ENCODE data around the gene MATN3.
"Not testable (repeated sequence)": the region's sequence is repeated elsewhere in the genome, so short reads cannot be mapped to it uniquely, and the experiment has no call there.

Gene MATN3

DNA sequence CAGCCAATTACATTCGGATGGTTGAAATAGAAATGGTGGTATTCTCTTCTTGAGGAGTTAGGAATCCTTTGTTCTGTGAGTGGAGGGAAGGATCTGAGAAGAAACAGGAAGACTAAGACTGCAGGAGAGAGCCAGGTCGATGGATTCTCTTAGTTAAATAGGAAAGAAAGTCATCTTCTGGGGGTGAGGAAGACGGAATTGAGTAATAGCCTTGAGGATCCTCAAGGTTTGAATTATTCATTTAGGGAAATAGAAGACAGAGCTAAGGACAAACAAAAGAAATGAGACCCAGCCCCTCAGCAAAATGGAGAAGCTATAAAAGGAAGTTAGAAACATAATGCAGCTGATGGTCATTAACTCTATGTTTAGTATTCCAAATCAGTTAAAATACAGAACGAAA is 37.2 kb upstream of the MATN3 start:
- peak overlapping the region; percentile 81 for H3K4me3 ChIP-seq (ENCODE audit: low read length)
- no peak for DNase-seq (ENCODE audit: low read depth)
- TF ChIP-seq, protein P1, sequence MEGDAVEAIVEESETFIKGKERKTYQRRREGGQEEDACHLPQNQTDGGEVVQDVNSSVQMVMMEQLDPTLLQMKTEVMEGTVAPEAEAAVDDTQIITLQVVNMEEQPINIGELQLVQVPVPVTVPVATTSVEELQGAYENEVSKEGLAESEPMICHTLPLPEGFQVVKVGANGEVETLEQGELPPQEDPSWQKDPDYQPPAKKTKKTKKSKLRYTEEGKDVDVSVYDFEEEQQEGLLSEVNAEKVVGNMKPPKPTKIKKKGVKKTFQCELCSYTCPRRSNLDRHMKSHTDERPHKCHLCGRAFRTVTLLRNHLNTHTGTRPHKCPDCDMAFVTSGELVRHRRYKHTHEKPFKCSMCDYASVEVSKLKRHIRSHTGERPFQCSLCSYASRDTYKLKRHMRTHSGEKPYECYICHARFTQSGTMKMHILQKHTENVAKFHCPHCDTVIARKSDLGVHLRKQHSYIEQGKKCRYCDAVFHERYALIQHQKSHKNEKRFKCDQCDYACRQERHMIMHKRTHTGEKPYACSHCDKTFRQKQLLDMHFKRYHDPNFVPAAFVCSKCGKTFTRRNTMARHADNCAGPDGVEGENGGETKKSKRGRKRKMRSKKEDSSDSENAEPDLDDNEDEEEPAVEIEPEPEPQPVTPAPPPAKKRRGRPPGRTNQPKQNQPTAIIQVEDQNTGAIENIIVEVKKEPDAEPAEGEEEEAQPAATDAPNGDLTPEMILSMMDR (conservative IDR thresholded peaks at IDR 0.05; ENCODE audit: low read depth, low read length), result no peak

DNA sequence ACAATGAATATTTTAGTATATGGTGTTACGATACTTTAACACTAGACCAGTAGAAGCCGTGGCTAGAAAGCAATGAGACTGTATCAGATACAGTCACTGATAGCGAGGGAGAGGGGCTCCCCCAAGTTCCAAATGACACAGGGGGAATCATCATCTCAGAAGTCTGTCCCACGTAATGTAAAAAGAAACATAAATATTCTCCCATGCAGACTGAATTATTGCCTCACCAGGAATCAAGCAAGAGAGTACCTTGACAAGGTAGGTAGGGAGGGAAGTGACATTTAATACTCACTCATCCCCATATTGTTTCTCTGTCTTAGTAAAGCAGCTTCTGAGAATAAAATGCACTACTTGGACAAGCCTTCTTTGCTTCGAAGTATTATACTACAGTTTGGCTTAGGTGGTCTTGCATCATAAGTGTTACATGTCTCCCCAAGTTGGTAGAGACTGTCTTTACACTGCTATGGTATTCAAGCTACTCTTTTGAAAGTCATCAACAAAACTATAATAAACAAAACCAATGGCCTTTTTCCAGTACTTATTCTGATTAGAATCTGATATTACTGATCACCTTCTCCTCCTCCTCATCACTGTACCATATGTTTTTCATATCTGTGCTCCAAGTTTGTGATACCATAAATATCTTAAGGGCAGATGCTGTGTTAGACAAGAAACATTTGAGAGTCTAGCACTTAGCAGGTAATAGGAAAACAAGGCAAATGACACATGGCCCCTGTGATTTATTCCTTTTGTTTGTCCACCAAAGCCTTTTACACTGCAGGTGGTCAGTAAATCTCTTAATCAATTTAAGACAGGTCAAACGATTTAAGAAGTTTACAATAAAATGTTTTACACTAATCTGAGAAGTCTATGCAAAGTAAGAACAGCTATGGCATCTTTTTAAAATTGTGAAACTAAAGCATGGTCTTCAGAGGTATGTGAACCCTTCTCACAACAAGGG is 36.3 kb upstream of the MATN3 start:
- TF ChIP-seq, protein P1 (conservative IDR thresholded peaks at IDR 0.05; ENCODE audit: low read depth, low read length), result no peak
- no peak for DNase-seq (ENCODE audit: low read depth)
- H3K4me3 ChIP-seq (ENCODE audit: low read length), result peak overlapping the region; percentile 81

DNA sequence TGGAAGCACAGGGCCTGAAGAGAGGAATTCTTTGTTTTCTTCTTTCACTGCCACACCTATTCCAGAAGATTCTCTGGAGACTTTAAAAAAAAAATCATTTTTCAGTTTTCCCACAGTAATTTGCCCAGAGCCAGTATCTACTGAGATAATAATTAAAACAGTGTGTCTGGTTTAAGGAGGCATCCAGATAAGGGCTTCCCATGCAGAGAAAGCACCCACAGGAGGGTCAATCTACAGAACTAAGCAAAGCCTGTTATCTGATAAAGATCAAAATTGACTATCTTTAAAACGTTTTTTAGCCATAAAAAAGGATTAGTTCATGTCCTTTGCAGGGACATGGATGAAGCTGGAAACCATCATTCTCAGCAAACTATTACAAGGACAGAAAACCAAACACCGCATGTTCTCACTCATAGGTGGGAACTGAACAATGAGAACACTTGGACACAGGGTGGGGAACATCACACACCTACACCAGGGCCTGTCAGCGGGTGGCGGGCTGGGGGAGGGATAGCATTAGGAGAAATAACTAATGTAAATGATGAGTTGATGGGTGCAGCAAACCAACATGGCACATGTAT is 33.3 kb upstream of the MATN3 start:
- not testable (repeated sequence) for H3K4me3 ChIP-seq (ENCODE audit: low read length); DNase-seq (ENCODE audit: low read depth)

DNA sequence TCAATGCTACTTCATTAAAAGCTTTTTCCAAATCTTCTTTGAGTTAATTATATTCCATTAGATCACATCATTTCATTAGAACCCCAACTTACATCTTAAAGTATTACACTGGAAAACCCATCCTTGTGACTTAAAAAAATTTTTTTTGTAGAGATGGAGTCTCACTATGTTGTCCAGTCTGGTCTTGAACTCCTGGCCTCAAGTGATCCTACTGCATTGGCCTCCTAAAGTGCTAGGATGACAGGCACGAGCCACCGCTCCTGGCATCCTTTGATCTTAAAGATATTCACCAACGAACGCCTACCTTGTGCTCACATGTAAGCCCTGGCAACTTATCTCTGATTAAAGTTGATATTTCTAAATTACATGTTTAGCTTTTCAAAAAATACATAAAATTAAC is 32.3 kb upstream of the MATN3 start:
- DNase-seq (ENCODE audit: low read depth), result no peak
- TF ChIP-seq, protein P1 (conservative IDR thresholded peaks at IDR 0.05; ENCODE audit: low read depth, low read length), result no peak
- H3K4me3 ChIP-seq (ENCODE audit: low read length), result no peak overlapping the region

GRCh38 chr2:20042531-20042930 is 30.1 kb upstream of the MATN3 start:
- no peak overlapping the region for H3K4me3 ChIP-seq (ENCODE audit: low read length)
- TF ChIP-seq, protein P1 (conservative IDR thresholded peaks at IDR 0.05; ENCODE audit: low read depth, low read length), result no peak
- DNase-seq (ENCODE audit: low read depth), result no peak

- TF ChIP-seq, protein P1 (conservative IDR thresholded peaks at IDR 0.05; ENCODE audit: low read depth, low read length), result no peak
- DNase-seq (ENCODE audit: low read depth), result no peak
- no peak overlapping the region for H3K4me3 ChIP-seq (ENCODE audit: low read length)
Measured at GRCh38 chr2:20040489-20041172, 28.2 kb upstream of the MATN3 start.

DNA sequence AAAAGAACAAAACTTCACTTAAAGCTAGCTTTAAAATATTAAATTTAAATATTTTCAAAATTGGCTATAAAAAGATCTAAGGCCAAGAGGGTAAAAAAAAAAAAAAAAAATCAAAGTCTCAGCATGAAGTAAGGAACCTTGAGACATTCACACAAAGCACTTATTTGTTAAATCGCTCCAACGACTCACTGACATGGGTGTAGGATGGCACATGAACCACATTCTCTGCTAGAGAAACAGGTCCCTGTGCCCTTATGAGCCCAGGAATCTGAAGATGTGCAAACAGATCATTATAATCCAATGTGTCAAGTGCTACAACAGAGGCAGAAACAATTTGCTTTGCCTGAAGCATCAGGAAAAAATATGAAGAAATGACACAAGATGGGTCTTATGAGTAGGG is 25.2 kb upstream of the MATN3 start:
- TF ChIP-seq, protein P1 (conservative IDR thresholded peaks at IDR 0.05; ENCODE audit: low read depth, low read length), result no peak
- H3K4me3 ChIP-seq (ENCODE audit: low read length), result no peak overlapping the region
- DNase-seq (ENCODE audit: low read depth), result no peak
